Colon (tissue), 2 donors: Measurements from ENCODE around the gene MNAT1.
"Not testable (repeated sequence)": the region's sequence is repeated elsewhere in the genome, so short reads cannot be mapped to it uniquely, and the experiment has no call there.

Source experiments
- FAIRE-seq: peaks from 2 replicates; lab custom pipeline; 2012; peaks lifted over from hg19 to GRCh38; lab: Jason Lieb, UNC
- donor health status: control.
- donor health status: control.

The MNAT1 gene

DNA sequence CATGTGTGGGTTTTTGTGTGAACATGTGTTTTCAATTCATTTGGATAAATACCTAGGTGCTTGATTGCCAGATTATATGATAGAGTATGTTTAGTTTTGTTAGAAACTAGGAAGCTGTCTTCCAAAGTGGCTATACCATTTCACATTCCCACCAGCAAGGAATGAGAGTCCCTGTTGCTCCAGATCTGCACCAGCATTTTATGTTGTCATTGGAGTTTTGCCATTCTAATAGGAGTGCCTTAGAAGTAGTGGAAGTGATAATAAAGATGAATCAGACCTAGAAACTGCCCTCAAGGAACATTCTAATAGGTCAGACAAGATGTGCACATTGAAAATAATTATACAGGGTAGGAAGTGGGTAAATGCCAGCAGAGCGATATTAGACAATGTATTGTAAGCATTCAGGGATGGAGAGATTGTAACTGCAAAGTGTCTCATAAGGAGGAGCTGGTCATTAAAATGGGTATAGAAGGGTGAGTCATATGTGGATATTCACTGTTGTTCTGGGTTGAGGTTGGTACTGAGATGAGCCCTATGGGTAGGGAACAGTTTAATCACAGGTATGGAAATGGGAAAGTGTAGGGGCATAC is 71.4 kb downstream of the MNAT1 start:
- FAIRE-seq = no peak

DNA sequence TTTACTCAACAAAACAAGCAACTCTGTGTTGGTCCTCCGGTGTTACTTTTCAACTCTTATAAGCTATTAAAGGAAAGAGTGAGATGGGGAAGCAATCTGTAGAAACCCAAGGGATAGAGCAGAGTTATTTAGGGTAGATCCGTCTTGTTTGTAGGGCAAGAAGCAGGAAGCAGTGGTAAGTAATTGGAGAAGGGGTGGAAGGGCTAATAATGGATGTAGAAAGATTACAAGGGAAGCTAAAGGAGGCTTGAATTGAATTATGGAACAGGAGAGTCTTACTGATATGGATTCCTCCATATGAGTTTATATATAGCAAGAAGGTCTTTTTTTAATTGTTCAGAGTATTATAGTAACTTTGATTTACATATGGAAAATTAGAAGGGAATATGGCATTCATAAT is 72.7 kb downstream of the MNAT1 start:
- no peak for FAIRE-seq

DNA sequence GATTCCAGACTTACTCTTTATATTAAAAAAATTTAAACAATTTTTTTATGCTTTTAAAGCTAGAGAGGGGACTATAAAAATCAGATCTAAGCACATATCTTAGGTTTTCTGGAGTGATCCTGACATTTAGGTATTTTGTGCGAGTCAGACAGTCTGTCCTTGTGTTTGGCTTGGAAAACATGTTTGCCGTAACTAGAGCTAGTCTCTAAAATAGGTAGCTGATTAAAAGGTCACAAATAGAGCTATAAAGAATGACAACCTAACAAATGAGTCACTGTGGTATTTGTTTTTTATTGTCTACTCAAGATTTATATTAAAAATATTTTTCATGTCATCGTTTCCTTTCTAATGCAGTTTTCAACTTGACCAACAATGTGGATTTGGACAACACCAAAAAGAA is 73.4 kb downstream of the MNAT1 start:
- no peak for FAIRE-seq

DNA sequence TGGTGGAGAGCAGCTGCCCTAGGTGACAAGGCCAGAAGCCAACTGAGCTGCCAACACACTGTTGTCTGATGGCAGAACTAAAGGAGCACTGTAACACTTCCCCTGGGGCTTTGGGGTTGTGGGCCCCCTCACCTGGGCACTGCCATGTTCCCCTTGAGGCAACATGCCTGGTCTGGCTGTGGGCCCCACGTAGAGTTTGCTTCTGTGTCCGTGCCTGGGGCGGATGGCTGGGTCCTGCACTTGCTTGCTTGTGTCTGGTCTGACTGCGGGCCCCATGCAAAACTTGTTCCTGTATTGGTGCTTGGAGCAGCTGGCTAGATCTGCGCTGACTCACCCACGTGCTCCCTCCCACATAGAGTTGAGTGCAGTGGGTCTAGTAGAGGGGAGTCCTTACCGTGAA is 78.4 kb downstream of the MNAT1 start:
- FAIRE-seq = no peak

DNA sequence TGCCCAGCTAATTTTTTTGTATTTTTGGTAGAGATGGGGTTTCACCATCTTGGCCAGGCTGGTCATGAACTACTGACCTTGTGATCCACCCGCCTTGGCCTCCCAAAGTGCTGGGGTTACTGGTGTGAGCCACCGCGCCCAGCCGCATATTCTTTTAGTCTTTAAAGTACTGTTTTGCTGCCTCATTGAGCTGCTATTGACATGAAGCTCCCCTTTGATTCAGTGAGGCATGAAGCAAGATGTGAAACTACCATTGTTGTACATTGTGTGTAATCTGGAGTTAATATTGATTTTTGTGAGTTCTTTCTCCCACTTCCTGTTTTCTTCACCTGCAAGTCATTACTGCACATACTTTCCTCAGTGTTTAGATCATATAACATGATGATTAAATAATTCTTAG is 80.8 kb downstream of the MNAT1 start:
- FAIRE-seq = no peak

DNA sequence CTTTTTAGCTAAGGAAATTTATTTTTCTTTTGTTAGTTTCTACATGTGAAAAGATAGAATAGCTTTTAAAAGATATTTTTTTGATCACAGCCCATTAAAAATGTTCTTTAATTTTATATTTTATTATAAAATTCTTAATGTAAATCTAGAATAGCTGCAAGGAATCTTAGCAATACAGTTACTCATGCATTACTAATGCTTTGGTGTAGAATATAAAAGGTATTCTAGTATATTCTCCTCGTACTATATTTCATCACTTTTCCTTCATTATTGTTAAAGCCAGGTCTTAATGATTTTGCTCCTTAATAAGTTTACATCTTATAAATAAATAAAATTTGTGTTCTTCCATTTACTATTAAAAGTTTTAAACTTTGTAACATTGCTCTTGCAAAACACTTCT is 82.6 kb downstream of the MNAT1 start:
- FAIRE-seq = no peak

DNA sequence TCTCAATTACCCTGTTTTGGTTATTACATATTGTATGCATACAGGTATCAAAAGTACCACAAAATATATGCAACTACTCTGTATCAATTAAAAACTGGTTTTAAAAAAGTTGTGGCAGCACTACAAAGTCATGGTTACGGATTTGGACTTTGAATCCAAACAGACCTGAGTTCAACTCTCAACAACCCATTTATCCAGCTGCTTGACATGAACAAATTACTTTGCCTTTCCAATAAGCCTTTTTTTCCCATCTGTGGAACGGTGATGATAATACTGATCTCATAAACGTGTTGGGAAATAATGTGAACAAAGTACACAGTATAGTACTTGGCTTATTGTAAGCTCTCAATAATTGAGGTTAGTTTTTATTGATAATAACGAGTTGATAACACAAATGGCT is 85.0 kb downstream of the MNAT1 start:
- no peak for FAIRE-seq

DNA sequence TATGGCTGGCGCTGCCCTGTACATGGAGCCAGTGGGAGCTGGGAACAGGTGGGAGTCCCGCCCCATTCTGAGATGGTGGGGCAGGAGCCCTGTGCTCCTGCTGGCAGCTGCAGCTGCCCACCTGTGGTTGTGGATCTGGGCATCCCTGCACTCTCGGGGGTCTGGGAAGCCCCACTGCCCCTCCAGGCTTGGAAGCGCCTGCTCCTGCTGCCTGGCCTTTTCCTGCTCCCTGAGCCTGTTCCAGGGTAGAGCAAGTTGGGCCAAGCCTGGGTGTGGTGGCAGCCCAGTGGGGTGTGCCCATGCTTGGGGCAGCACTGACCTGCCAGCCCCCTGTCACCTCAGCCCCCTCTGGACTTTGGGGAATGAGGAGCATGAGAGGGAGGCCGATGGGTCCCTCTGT is 104.0 kb downstream of the MNAT1 start:
- no peak for FAIRE-seq

DNA sequence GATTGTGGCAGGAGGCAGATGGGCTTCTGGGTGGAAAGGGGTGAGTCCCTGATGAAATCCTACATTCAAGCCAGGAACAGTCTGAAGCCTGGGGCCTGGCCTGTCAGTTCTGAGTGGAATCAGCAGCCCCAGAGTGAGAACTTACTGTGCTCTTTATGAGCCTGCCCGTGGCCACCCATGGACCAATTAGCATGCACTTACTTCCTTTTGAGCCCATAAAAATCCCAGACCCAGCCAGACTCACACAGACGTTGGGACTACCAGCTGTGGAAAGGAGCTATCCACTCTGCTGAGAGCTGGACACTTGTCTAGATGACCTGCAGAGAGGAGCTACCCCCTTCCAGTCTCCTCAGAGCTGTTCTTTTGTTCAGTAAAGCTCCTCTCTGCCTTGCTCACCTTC is 104.5 kb downstream of the MNAT1 start:
- FAIRE-seq = no peak

DNA sequence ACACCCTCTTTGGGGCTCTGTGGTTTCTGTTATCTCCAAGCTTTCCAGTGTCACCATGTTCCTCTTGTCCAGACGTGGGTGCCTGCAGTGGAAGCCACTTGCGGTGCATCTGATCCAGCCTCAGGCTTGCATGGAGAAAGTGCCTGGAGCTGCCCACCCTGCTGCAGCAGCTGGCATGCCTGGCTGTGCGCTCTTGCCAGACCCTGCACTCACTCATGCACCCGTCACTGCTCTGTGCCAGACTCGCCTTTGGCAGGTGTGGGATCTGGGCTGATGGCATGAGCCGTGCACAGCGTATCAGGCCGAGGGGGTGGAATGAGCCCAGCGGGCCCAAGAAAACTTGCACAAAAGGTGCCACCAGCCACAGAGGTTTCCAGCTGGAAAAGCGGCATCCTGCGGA is 105.1 kb downstream of the MNAT1 start:
- FAIRE-seq = no peak

DNA sequence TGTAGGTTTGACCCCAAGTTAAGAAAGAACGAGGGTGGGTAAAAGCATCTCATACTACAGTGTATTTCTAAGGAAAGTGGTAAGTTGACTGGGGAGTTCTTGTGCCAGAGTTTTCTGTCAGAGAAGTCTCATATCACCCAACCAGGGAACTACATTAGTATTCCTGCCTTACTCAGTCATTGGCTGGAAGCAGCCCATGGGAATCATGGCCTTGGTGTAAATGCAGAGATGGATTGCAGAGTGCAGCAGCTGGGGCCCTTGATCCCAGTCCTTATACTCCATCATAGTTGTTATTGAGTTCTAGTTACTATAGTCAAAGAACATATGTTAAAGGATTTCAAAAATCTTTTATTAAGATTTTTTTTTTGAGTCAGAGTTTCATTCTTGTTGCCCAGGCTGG is 105.8 kb downstream of the MNAT1 start:
- no peak for FAIRE-seq

DNA sequence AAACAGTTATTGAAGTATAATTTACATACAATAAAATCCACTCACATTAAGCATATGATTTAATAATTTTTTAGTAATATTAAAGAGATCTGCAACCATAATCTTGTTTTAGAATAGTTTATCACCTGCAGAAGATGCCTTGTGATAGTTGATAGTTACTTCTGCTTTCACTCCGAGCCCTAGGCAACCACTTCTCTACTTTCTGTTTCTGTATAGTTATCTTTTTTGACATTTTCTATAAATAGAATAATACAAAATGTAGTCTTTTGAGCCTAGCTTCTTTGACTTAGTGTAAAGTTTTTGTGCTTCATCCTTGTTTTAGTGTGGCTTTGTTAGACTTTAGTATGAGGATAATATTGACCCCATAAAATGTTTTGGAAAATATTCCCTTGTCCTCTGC is 111.0 kb downstream of the MNAT1 start:
- no peak for FAIRE-seq

DNA sequence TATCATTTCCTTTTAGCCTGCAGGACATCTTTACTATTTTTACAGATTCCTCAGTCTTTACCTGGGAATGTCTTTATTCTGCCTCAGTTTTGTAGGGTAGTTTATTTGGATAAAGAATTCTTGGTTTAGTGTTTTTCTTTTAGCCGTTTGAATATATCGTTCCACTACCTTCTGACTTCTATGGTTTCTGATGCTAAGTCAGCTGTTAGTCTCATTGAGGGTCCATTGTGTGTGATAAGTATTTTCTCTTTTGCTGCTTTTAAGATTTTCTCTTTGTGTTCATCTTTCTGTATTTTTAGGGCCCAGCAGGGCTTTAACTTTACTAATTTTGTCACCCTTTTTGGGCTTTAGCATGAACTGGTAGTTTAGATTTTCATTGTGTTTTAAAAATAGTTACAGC is 113.5 kb downstream of the MNAT1 start:
- no peak for FAIRE-seq

DNA sequence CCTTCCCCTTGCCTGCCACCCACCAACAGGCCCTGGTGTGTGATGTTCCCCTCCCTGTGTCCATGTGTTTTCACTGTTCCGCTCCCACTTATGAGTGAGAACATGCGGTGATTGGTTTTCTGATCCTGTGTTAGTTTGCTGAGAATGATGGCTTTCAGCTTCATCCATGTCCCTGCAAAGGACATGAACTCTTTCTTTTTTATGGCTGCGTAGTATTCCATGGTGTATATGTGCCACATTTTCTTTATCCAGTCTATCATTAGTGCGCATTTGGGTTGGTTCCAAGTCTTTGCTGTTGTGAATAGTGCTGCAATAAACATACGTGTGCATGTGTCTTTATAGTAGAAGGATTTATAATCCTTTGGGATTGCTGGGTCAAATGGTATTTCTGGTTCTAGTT is 117.1 kb downstream of the MNAT1 start:
- FAIRE-seq = not testable (repeated sequence)

DNA sequence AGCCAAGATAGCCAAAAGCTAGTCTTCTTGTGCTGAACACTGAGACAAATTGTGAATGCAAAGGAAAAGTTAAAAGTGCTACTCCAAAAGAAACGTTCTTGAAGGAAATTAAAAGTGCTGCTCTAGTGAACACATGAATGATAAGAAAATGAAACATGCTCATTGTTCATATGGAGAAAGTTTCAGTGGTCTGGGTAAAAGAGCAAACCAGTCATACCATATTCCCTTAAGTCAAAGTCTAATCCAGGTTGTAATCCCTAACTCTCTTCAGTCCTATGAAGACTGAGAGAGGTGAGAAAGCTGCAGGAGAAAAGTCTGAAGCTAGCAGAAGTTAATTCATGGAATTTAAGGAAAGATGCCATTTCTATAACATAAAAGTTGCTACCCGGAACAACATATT is 121.5 kb downstream of the MNAT1 start:
- no peak for FAIRE-seq

DNA sequence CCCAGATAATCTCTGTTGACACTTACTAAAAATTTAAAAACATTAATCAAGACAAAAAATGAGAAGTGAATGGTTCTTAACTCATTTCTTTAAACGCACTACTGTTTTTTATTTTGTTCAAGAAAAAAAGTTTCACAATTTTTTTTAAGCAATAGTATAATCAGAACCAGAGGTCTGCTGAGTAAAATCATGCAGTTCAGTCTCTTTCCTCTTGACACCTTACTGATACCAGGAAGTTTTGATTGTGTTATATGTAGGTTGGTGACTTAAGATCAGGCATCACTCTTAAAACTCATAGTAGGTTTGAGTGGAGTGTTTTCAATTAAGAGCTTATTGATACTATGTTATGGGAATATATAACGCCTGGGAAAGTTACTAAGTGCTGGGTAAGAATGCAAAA is 125.0 kb downstream of the MNAT1 start:
- no peak for FAIRE-seq

DNA sequence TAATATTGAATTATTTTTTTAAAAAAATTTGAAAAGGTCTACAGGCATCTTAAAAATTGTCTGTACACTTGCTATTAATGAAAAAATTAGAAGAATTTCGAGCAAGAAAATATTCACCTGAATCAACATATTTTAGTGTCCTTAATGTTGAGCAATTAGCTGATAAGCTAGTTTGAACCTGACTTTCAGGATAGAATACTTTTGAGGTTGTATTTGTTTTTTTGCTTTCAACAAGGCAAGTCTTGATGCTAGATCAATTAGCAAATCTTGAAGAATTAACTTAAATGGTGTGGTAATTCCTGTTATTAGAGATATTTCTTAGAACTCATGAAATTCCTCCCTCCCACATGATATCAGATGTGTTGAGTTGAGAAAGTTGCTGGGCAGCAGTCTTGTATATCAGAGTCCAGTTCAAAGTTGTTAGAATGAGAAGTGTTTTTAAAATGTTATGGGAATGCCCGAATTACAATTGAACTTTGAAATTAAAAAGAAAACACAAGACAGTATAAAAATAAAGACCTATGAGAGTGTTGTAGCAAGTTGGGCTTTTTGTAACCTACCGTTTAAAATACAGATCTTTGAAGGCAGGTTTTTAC is 127.1 kb downstream of the MNAT1 start:
- FAIRE-seq = no peak

DNA sequence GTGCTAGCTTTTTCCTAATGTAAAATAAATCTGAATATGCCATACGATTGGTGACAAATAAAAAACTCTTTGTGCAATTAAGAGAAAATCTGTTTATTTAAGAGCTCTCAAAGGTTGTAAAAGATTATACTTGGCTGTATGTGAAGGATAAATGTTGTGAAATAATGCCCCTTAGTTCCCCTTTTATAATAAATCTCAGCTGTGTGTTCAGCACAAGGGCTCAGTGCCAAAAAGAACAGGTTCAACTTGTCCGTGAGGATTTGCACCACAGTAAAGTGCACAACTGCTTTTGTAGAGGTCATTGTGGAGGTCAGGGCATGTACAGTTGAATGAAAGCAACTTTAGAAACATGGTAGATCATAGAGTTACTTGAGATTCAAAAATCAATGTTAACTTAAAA is 127.7 kb downstream of the MNAT1 start:
- FAIRE-seq = no peak

DNA sequence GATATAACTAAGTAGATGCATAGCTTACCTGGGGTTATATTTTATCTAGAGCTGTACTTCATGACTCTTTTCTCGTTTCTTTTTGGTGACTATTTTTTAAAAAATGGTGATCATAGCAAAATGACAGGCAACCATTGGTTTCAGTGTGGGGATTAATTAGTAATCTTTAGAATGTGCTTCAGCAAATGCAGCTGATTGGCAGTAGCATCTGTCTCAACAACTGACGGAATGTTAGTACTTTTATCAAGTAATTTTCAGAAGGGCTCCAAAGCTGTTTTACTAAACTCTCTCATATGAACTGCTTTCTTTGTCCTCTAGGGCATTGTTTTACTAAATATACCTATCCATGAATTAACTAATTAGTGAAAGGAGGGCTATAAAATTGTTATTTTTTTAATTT is 128.7 kb downstream of the MNAT1 start:
- no peak for FAIRE-seq

DNA sequence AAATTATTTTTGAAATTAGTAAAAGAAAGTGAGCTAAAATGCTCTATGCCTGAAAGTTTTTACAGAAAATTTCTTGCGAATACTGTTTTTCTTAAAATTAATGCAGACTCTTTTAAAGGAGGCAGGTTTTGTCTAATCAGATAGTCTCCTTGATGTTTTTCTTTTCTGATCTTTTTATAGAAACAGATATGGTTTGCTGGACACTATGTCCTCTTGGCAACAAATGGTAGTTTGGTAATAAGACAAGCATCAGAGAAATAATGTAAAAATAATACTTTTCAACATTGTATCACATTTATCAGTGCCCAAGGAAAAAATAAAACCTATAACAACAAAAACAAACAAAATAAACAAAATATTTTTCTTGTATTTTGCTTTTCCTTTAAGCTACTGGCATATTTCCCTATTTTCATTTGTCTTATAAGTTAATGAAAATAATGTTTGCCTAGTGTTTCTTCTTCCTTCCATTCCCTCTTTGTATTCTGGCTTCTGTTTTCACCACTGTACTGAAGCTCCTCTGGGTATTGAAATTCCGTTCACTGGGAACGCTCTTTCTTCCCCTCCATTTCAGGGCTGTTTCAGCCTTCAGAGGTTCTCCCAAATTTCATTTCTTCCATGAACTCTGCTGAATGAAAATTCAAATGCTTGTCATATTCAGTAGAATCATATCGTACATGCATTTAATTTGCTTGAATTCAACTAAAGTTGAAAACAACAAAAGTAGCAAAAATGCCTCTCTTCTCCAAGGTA is 131.0 kb downstream of the MNAT1 start:
- FAIRE-seq = no peak

DNA sequence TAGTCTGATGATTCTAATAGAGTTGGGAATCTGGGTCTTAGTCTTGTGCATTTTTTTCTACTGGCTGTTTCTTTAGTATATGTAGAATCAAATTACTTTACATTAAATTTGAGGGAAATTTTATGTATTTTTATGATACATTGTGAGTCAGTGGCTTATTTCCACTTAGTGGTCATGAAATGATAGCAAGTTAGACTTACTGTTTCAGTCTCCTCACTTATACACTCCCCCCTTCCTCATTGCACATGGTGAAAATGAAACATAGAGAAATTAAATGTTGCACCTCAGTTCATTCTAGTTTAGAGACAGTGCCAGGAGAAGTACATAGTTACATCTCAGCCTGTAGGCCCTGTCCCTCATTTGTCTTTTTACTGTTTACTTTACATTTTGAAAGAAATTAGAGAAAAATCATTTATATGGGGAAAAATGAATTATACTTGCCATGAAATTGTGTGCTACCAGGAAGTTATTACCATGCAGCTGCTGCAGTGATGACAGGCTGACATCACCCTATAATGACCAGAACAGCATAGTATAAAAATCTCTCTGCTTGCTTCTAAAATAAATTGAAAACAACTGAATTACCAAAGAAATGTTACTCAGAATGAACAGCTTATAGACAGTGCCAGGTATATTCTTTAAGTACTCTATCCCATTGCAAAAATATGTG is 133.1 kb downstream of the MNAT1 start:
- no peak for FAIRE-seq

DNA sequence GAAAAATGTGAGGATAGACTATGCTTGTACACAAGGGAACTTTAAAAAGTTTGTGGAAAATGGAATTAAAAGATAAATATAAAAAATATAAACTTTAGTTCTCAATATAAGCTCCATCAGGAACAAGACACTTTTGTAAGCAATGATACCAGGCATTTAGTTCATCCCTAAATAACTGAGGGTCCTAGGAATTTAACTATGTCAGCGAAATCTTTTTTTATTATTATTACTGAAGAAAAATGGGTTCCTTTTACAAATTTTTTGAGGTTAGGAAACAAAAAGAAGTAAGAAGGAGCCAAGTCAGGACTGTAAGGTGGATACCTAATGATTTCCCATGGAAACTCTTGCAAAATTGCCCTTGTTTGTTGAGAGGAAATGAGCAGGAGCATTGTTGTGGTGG is 143.6 kb downstream of the MNAT1 start:
- FAIRE-seq = no peak

DNA sequence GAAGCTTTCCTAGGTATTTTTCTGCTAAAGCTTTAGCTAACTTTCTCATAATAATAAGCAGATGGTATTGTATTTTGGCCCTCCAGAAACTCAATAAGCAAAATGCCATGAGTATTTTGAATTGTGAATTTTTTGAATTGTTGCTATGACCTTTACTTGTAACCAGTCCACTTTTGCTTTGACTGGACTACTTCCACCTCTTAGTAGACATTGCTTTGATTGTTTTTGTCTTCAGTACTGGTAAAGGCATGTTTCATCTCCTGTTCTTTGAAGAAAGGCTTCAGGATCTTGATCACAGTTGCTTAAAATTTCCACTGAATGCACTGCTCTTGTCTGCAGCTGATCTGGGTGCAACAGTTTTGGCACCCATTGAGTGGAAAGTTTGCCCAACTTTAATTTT is 144.0 kb downstream of the MNAT1 start:
- FAIRE-seq = no peak
